ENCODE data around the gene PDE9A.
"Not testable (repeated sequence)": the region's sequence is repeated elsewhere in the genome, so short reads cannot be mapped to it uniquely, and the experiment has no call there.

Gene PDE9A

DNA sequence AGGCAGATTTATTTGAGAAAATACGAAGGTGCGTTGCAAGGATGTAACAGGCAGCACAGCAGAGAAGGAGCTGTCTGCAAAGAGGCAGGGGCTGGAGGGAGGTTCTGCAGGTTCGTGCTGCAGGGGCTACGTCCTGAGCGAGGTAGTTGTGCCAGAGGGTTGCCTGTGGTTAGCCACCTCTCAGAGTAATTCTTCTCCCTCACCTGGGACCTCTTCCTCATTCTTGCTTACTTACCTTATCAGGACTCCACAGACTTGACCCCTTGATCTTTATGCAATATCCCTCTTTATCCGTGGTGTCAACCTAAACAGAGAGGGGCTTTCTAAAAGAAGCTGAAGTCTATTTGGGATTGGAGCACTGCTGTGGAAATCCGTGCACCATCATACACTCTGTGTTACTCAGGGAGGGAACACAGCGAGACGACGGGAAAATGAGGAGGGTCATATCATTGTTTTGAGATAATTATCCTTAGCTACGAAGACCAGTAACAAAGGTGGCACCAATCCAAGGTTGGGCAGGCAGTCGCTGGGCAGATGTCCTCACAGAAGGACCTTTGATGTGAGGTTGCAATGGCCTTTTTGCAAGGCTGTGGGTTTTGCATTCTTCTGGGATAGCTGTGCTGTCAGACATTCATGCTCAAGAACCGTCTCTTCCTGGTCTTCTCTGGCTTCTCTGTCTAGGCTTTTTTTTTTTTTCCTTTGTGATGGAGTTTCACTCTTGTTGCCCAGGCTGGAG, 143.1 kb downstream of the PDE9A start:
- no peaks in the 10 kb centered on the region for H3K4me1 Mint-ChIP-seq
- H3K27ac Mint-ChIP-seq, result no peak overlapping the region
- peaks cover 17% of the 10 kb centered on the region for H3K27me3 Mint-ChIP-seq (ENCODE audit: low read depth)
- no peak overlapping the region for H3K4me3 Mint-ChIP-seq
- TF ChIP-seq, protein P1, sequence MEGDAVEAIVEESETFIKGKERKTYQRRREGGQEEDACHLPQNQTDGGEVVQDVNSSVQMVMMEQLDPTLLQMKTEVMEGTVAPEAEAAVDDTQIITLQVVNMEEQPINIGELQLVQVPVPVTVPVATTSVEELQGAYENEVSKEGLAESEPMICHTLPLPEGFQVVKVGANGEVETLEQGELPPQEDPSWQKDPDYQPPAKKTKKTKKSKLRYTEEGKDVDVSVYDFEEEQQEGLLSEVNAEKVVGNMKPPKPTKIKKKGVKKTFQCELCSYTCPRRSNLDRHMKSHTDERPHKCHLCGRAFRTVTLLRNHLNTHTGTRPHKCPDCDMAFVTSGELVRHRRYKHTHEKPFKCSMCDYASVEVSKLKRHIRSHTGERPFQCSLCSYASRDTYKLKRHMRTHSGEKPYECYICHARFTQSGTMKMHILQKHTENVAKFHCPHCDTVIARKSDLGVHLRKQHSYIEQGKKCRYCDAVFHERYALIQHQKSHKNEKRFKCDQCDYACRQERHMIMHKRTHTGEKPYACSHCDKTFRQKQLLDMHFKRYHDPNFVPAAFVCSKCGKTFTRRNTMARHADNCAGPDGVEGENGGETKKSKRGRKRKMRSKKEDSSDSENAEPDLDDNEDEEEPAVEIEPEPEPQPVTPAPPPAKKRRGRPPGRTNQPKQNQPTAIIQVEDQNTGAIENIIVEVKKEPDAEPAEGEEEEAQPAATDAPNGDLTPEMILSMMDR (IDR thresholded peaks at IDR 0.05; ENCODE audit: unreplicated experiment in 3 of 3), result no peak
- no peaks in the 10 kb centered on the region for H3K36me3 Mint-ChIP-seq (ENCODE audit: low read depth)
- H3K9me3 Mint-ChIP-seq, result no peaks in the 10 kb centered on the region

DNA sequence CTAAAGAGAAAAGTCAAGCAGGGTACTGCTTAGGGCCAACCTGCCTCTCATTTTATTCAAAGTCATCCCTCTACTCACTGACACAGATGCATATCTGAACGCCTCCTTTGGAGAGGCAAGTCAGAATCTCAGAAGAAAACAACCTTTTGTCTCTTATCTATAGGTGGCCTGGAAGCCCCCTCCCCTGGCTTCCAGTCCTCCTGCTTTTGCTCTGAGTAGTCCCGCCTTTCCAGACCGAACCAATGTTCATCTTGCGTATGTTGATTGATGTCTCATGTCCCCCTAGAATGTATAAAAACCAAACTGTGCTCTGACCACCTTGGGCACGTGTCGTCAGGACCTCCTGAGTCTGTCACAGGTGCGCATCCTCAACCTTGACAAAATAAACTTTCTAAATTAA, 144.1 kb downstream of the PDE9A start:
- H3K36me3 Mint-ChIP-seq (ENCODE audit: low read depth), result no peaks in the 10 kb centered on the region
- H3K27ac Mint-ChIP-seq, result no peak overlapping the region
- peaks cover 14% of the 10 kb centered on the region for H3K27me3 Mint-ChIP-seq (ENCODE audit: low read depth)
- H3K4me3 Mint-ChIP-seq, result no peak overlapping the region
- TF ChIP-seq, protein P1 (IDR thresholded peaks at IDR 0.05; ENCODE audit: unreplicated experiment in 3 of 3), result no peak
- no peaks in the 10 kb centered on the region for H3K9me3 Mint-ChIP-seq
- H3K4me1 Mint-ChIP-seq, result no peaks in the 10 kb centered on the region

DNA sequence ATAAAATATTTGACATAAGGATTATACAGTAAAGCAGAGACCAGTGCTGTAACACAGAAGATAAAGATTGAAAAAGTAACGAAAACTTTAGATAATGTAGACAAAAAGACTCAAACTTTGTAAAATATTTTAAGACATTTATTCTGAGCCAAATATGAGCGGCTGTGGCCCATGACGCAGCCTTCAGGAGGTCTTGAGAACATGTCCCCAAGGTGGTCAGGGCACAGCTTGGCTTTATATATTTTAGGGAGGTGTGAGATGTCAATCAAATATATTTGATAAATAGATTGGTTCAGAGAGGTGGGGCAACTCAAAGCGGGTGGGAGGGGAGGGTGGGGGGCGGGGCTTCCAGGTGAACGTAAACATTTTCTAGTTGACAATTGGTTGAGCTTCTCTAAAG, 144.7 kb downstream of the PDE9A start:
- Mint-ChIP-seq H3K27ac (no peak overlapping the region), H3K4me1 (no peaks in the 10 kb centered on the region), H3K36me3 (ENCODE audit: low read depth) (no peaks in the 10 kb centered on the region), H3K9me3 (no peaks in the 10 kb centered on the region), H3K4me3 (no peak overlapping the region), H3K27me3 (ENCODE audit: low read depth) (peaks cover 14% of the 10 kb centered on the region)
- TF ChIP-seq, protein P1 (IDR thresholded peaks at IDR 0.05; ENCODE audit: unreplicated experiment in 3 of 3), result no peak

DNA sequence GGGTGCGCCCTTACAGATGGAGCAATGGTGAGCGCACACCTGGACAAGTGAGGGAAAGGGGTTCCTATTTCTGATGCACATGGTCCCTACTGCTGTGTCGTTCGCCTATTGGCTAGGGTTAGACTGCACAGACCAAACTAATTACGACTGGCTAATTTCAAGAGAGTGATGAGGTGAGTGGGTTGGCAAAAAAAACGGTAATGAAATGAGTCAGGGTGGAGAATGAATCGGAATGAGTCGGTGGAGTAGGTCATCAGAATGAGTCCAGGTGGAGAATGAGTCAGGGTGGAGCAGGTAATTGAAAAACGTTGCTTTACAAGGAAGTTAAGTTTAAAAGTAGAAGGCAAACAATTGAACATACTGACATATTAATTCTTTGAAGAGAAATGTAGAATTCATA, 146.1 kb downstream of the PDE9A start:
- Mint-ChIP-seq H3K4me1 (no peaks in the 10 kb centered on the region), H3K36me3 (ENCODE audit: low read depth) (no peaks in the 10 kb centered on the region), H3K4me3 (no peak overlapping the region), H3K27me3 (ENCODE audit: low read depth) (peaks cover 5% of the 10 kb centered on the region), H3K9me3 (no peaks in the 10 kb centered on the region), H3K27ac (no peak overlapping the region)
- TF ChIP-seq, protein P1 (IDR thresholded peaks at IDR 0.05; ENCODE audit: unreplicated experiment in 3 of 3), result no peak

DNA sequence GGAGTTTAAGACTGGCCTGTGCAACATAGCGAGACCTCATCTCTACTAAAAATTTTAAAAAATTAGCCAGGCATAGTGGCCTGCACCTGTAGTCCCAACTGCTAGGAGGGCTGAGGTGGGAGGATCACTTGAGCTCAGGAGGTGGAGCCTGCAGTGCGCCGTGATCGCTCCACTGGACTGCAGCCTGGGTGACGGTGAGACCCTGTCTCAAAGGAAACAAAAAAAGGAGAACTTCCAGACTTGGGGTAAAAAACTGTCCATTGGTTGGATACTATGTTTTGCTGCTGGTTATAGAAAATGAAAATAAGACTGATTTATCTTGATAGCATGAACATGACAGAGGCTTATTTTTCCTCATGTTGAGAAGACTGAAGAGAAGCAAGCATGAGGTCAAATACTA, 146.5 kb downstream of the PDE9A start:
- Mint-ChIP-seq H3K4me1 (no peaks in the 10 kb centered on the region), H3K27me3 (ENCODE audit: low read depth) (peaks cover 2% of the 10 kb centered on the region), H3K9me3 (no peaks in the 10 kb centered on the region), H3K4me3 (no peak overlapping the region), H3K36me3 (ENCODE audit: low read depth) (no peaks in the 10 kb centered on the region), H3K27ac (no peak overlapping the region)
- TF ChIP-seq, protein P1 (IDR thresholded peaks at IDR 0.05; ENCODE audit: unreplicated experiment in 3 of 3), result no peak

DNA sequence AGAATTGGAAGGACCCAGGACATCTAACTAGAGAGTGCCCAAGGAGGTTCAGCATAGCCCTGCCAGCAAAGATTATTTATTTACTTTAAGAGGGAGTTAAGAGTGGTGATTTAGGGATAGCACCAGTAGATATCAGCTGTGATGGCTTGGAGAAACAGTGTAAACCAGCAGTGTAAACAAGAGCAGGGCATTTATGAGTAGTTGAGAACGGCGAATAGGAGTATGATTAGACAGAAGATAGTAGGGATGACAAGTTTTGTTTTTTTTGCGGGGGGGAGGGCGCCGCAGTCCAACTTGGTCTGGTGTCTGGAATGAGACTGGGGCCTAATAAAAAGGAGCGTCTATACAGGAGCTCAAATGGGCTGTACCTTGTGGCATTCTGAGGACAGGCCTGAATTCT, 148.2 kb downstream of the PDE9A start:
- H3K36me3 Mint-ChIP-seq (ENCODE audit: low read depth); H3K9me3 Mint-ChIP-seq; H3K4me3 Mint-ChIP-seq; H3K27ac Mint-ChIP-seq; H3K4me1 Mint-ChIP-seq: not testable (repeated sequence)
- H3K27me3 Mint-ChIP-seq (ENCODE audit: low read depth), result peaks cover 12% of the 10 kb centered on the region

Measured in nephron (organoid).